ENCODE results near the gene ADAMTS17. TPM values are rescaled to one million over a fixed set of nuclear protein-coding genes. Genes with fewer than 3 reads are reported as not detected.

ADAMTS17 gene
- total RNA-seq, 1 donor from 2014 or later, result 0.99 TPM

DNA sequence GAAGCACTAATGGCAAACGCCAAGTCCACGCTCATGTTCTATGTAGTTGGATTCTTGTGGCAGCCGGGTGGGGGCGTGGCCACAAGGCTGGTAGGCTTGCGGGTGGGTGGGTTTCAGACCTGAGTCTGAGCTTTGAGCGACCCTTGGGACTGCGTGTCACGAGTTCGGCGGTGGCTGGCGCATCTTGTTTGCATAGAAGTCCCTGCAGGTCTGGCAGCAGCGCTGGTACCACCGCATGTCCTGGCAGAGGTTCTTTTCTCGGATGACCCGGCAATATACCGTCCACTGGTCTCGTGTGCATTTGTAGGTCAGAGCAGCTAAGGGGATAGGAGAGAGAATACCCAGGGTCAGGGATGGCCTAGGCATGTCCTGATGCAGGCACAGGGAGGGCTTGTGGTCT is 367.5 kb downstream of the ADAMTS17 start:
- intact Hi-C loops (cut with micrococcal nuclease), result no loop called here
- H3K4me1 ChIP-seq, result no peaks in the 10 kb centered on the region
- H3K27me3 ChIP-seq (ENCODE audit: low read depth), result no peaks in the 10 kb centered on the region
- DNase-seq, result no peak
- H3K4me3 ChIP-seq, result no peak overlapping the region
- H3K27ac ChIP-seq (replicated peaks), result no peak overlapping the region
- no peaks in the 10 kb centered on the region for H3K36me3 ChIP-seq
- TF ChIP-seq, protein P1, sequence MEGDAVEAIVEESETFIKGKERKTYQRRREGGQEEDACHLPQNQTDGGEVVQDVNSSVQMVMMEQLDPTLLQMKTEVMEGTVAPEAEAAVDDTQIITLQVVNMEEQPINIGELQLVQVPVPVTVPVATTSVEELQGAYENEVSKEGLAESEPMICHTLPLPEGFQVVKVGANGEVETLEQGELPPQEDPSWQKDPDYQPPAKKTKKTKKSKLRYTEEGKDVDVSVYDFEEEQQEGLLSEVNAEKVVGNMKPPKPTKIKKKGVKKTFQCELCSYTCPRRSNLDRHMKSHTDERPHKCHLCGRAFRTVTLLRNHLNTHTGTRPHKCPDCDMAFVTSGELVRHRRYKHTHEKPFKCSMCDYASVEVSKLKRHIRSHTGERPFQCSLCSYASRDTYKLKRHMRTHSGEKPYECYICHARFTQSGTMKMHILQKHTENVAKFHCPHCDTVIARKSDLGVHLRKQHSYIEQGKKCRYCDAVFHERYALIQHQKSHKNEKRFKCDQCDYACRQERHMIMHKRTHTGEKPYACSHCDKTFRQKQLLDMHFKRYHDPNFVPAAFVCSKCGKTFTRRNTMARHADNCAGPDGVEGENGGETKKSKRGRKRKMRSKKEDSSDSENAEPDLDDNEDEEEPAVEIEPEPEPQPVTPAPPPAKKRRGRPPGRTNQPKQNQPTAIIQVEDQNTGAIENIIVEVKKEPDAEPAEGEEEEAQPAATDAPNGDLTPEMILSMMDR (IDR thresholded peaks at IDR 0.05; ENCODE audit: borderline replicate concordance), result no peak
- H3K9me3 ChIP-seq (replicated peaks), result no peaks in the 10 kb centered on the region

DNA sequence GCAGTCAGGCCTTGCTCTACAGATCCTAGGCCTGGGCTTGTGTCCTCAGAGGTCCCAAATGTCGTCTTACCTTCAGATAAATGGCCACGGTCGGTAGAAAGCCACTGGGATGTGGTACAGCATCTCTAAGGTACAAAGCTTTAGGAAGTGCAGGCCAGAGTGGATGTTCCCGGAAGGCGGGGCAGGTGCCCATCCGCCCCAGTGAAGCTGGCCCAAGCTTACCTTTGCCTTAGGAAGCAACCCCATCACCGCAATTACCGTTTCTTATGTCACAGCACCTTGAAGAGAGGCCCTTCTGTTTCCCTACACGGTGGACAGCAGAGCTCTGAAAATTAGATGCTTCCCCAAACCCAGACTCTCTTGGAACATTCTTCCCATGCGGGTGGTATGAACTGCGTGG is 368.4 kb downstream of the ADAMTS17 start:
- Histone ChIP-seq H3K27me3 (ENCODE audit: low read depth) (no peaks in the 10 kb centered on the region), H3K36me3 (no peaks in the 10 kb centered on the region), H3K4me3 (no peak overlapping the region), H3K9me3 (replicated peaks) (no peaks in the 10 kb centered on the region), H3K4me1 (no peaks in the 10 kb centered on the region), H3K27ac (replicated peaks) (no peak overlapping the region)
- TF ChIP-seq, protein P1 (IDR thresholded peaks at IDR 0.05; ENCODE audit: borderline replicate concordance), result no peak
- DNase-seq, result no peak
- intact Hi-C loops (cut with micrococcal nuclease), result no loop called here

DNA sequence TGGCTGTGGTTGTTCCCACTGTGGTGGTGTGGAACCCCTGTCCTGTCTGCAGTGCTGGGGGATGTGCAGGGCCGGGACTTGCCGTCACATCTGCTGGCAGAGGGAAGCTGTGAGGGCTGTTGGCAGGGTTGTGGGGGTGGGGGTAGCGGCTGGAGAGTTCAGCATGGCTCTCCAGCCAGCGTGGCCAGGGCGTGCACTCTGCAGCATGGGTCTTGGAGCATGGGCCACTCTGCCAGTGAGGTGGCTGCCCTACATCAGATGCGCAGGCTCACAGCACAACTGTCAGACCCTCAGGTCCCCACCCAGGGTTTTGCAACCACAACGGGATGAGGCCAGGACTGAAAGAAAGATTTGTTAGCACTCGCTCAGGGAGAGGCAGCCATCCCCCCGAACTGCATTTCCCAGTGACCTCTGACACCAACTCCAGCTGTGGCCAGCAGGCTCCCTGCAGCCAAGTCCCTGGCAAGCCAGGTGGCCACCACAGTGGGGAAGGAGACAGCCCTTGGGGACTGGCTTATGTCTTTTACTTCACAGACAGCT is 370.8 kb downstream of the ADAMTS17 start:
- Histone ChIP-seq H3K27ac (replicated peaks) (no peak overlapping the region), H3K9me3 (replicated peaks) (no peaks in the 10 kb centered on the region), H3K4me3 (no peak overlapping the region), H3K4me1 (no peaks in the 10 kb centered on the region), H3K27me3 (ENCODE audit: low read depth) (no peaks in the 10 kb centered on the region), H3K36me3 (no peaks in the 10 kb centered on the region)
- TF ChIP-seq, protein P1 (IDR thresholded peaks at IDR 0.05; ENCODE audit: borderline replicate concordance), result no peak
- DNase-seq, result no peak
- intact Hi-C loops (cut with micrococcal nuclease), result no loop called here

DNA sequence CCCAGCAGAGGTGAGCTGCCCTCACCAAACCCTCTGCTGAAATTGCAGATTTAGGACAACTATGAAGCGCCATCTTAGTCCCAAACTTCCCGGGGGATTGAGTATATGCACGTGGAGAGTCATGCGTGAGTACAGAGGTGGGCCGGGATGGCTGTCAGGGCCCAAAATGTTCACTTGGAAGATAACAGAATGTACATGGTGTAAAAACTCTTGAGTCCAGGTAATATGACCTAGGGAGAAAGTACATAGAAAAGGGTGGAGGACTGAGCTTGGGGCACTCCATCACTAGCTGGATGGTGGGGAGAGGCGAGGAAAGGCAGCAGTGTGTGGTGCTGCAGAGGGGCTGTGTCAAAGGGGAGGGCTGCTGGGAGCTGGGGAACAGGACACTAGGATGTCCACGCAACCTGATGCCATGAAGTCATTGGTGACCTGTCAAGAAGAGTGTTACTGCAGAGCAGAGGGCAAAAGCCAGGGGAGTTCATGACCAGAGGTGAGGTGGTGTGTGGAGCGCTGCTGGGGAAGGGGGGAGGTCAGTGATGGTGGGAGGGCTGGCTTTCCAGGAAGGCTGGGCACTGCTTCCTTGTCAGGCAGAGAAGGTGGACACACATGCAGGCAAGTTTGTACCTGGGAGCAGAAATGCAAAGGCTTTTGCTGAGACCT is 372.4 kb downstream of the ADAMTS17 start:
- H3K27ac ChIP-seq (replicated peaks), result no peak overlapping the region
- TF ChIP-seq, protein P1 (IDR thresholded peaks at IDR 0.05; ENCODE audit: borderline replicate concordance), result no peak
- intact Hi-C loops (cut with micrococcal nuclease), result no loop called here
- no peaks in the 10 kb centered on the region for H3K4me1 ChIP-seq
- H3K36me3 ChIP-seq, result no peaks in the 10 kb centered on the region
- no peaks in the 10 kb centered on the region for H3K9me3 ChIP-seq (replicated peaks)
- H3K27me3 ChIP-seq (ENCODE audit: low read depth), result no peaks in the 10 kb centered on the region
- DNase-seq, result no peak
- no peak overlapping the region for H3K4me3 ChIP-seq

DNA sequence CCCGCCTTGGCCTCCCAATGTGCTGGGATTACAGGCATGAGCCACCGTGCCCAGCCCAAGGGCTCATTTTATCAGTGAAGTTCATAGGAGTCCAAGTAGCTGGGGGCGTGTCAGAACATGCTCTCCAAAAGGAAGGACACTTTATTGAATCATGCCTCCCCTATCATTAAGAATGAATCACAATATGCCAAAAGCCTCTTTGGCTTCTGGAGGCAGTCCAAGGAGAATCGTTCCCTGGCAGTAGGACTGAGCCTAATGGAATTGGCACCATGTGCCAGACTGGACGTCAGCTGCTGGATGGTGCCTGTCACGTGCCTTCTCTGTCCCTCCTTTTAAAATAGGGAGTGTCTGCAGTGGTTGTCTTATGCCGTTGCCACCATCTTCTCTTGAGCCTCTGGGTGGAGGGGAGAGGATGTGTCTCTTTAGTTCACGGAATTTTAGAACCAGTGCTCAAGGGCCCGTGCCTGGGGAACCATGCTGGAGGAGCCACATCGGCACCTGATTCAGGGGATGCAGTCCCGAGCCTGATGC is 373.9 kb downstream of the ADAMTS17 start:
- intact Hi-C loops (cut with micrococcal nuclease), result no loop called here
- Histone ChIP-seq H3K9me3 (replicated peaks) (no peaks in the 10 kb centered on the region), H3K27ac (replicated peaks) (no peak overlapping the region), H3K27me3 (ENCODE audit: low read depth) (no peaks in the 10 kb centered on the region), H3K36me3 (no peaks in the 10 kb centered on the region), H3K4me1 (no peaks in the 10 kb centered on the region), H3K4me3 (no peak overlapping the region)
- no peak for DNase-seq
- TF ChIP-seq, protein P1 (IDR thresholded peaks at IDR 0.05; ENCODE audit: borderline replicate concordance), result no peak
